K562 (cell line): ENCODE data around the gene AEN. TPM values are rescaled to one million over a fixed set of nuclear protein-coding genes. Genes with fewer than 3 reads are reported as not detected.

Experiments used
- ARID1B ChIP-seq: fragments of 450-650 bp; IDR thresholded peaks from 2 replicates; pipeline ENCODE4 v1.6.1; 2016; ENCODE audit warnings: antibody characterized with exemption, mild to moderate bottlenecking, inconsistent platforms
- BDP1 ChIP-seq: IDR thresholded peaks from 3 replicates; pipeline ENCODE4 v1.6.1; 2011; ENCODE audit not compliant: insufficient read length, insufficient read depth
- BRD4 ChIP-seq: fragments of 200-600 bp; sonication (generic); IDR thresholded peaks from 2 replicates; pipeline ENCODE4 v1.6.1; 2017; ENCODE audit warnings: inconsistent platforms
- CCAR2 ChIP-seq: fragments of 200-400 bp; formaldehyde crosslinking; IDR thresholded peaks from 2 replicates; pipeline ENCODE4 v1.6.1; 2017; ENCODE audit warnings: mild to moderate bottlenecking, low read depth, low read length
- CTBP1 ChIP-seq: fragments of 450-650 bp; IDR thresholded peaks from 2 replicates; pipeline ENCODE4 v1.6.1; 2016; ENCODE audit warnings: borderline replicate concordance
- ELF1 ChIP-seq: fragments of 200-800 bp; sonication (Bioruptor generic); IDR thresholded peaks from 2 replicates; pipeline ENCODE4 v1.6.1; 2016; ENCODE audit warnings: missing genetic modification characterization, missing compliant biosample characterization
- ETV5 ChIP-seq: sonication (generic); formaldehyde crosslinking; IDR thresholded peaks from 2 replicates; pipeline ENCODE4 v1.4.0; 2020; ENCODE audit warnings: low read depth, mild to moderate bottlenecking, missing genetic modification reagents
- HNRNPL ChIP-seq: fragments of 200-400 bp; formaldehyde crosslinking; IDR thresholded peaks from 2 replicates; pipeline ENCODE4 v1.6.1; 2017; ENCODE audit warnings: low read depth, mild to moderate bottlenecking, low read length
- IRF2 ChIP-seq: sonication (generic); formaldehyde crosslinking; IDR thresholded peaks from 2 replicates; pipeline ENCODE4 v1.8.1; 2022; ENCODE audit warnings: mild to moderate bottlenecking, missing genetic modification reagents
- IRF9 ChIP-seq: fragments of 450-650 bp; IDR thresholded peaks from 2 replicates; pipeline ENCODE4 v1.6.1; 2016; ENCODE audit warnings: missing biosample characterization, missing genetic modification characterization
- KDM1A ChIP-seq, 2 experiments: fragments of 450-650 bp; IDR thresholded peaks; 2 replicates each; pipeline ENCODE4 v1.6.1; 2016; ENCODE audit warnings: mild to moderate bottlenecking in 2 of 2
- MNT ChIP-seq, 2 experiments: fragments of 450-650 bp; conservative IDR thresholded peaks; 2 replicates each; pipeline ENCODE4 v1.6.1; 2017; ENCODE audit warnings: mild to moderate bottlenecking in 2 of 2, moderate library complexity in 2 of 2
- MTA2 ChIP-seq: fragments of 450-650 bp; IDR thresholded peaks from 2 replicates; pipeline ENCODE4 v1.6.1; 2016; ENCODE audit warnings: low read depth
- MTA3 ChIP-seq: fragments of 450-650 bp; formaldehyde crosslinking; IDR thresholded peaks from 2 replicates; pipeline ENCODE4 v1.6.1; 2017; ENCODE audit warnings: mild to moderate bottlenecking, borderline replicate concordance
- NCOA4 ChIP-seq: fragments of 450-650 bp; IDR thresholded peaks from 2 replicates; pipeline ENCODE4 v1.6.1; 2018; ENCODE audit warnings: mild to moderate bottlenecking; ENCODE audit not compliant: partially characterized antibody
- NFYB ChIP-seq: IDR thresholded peaks from 2 replicates; pipeline ENCODE4 v1.6.1; 2011; ENCODE audit warnings: mild to moderate bottlenecking, moderate library complexity; ENCODE audit not compliant: insufficient read length; ENCODE audit errors: extremely low read depth
- NONO ChIP-seq, 2 experiments: fragments of 200-400 bp in 1 of 2; fragments of 450-650 bp in 1 of 2; formaldehyde crosslinking in 1 of 2; IDR thresholded peaks; 2 replicates each; pipeline ENCODE4 v1.6.1; 2017; ENCODE audit warnings: low read depth in 2 of 2, mild to moderate bottlenecking in 2 of 2, moderate library complexity in 2 of 2, low read length in 1 of 2
- PHTF2 ChIP-seq: fragments of 250-450 bp; sonication (Bioruptor Pico); IDR thresholded peaks from 2 replicates; pipeline ENCODE4 v1.5.0; 2021; ENCODE audit warnings: mild to moderate bottlenecking
- PREB ChIP-seq: sonication (generic); formaldehyde crosslinking; IDR thresholded peaks from 2 replicates; pipeline ENCODE4 v1.8.1; 2023; ENCODE audit warnings: mild to moderate bottlenecking, missing genetic modification reagents
- THRB ChIP-seq: fragments of 450-650 bp; formaldehyde crosslinking; conservative IDR thresholded peaks from 2 replicates; pipeline ENCODE4 v1.4.0; 2022; ENCODE audit warnings: mild to moderate bottlenecking, missing genetic modification characterization
- ZBTB1 ChIP-seq: sonication (generic); formaldehyde crosslinking; IDR thresholded peaks from 2 replicates; pipeline ENCODE4 v1.8.1; 2023; ENCODE audit warnings: missing genetic modification reagents, low read depth, mild to moderate bottlenecking, borderline replicate concordance
- ZNF239 ChIP-seq: fragments of 250-450 bp; sonication (Bioruptor Pico); IDR thresholded peaks from 2 replicates; pipeline ENCODE4 v1.4.0; 2020; ENCODE audit warnings: mild to moderate bottlenecking
- ZNF431 ChIP-seq: sonication (generic); formaldehyde crosslinking; IDR thresholded peaks from 2 replicates; pipeline ENCODE4 v1.8.0; 2022; ENCODE audit warnings: mild to moderate bottlenecking, missing genetic modification reagents
- ZNF830 ChIP-seq: fragments of 250-450 bp; sonication (Bioruptor Pico); IDR thresholded peaks from 2 replicates; pipeline ENCODE4 v1.5.0; 2021; ENCODE audit warnings: mild to moderate bottlenecking
- ZZZ3 ChIP-seq: fragments of 450-650 bp; IDR thresholded peaks from 2 replicates; pipeline ENCODE4 v1.6.1; 2016; ENCODE audit warnings: antibody characterized with exemption, mild to moderate bottlenecking, moderate library complexity
- polyA plus RNA-seq, 8 experiments: library from polyadenylated mRNA; depleted of rRNA in 4 of 8; stranded (reverse) in 5 of 8; unstranded in 3 of 8; fragments of >200 nt; fragmentation: Nextera tagmentation in 2 of 8; fragmentation: Illumina TruSeq in 1 of 8; extraction: Ambion mirVana in 2 of 8; extraction: Trizol in 1 of 8; gene quantifications; 2 replicates each; pipeline versions ENCODE4 v1.2.1 to v1.2.3, GENCODE V29; 2011 to 2014; ENCODE audit warnings: inconsistent platforms in 1 of 8, missing spikeins in 1 of 8
- total RNA-seq, 7 experiments: library from RNA; depleted of rRNA in 6 of 7; stranded (reverse); fragments of >200 nt in 6 of 7; fragmentation: Illumina TruSeq in 2 of 7; extraction: Trizol in 2 of 7; gene quantifications; 2 replicates each; pipeline versions ENCODE4 v1.2.1 to v1.2.3, GENCODE V29; 2011 to 2021; ENCODE audit warnings: low replicate concordance in 1 of 7

Gene AEN
- total and polyA plus RNA-seq, 9 of the 15 experiments (the other 6 are each of a cell fraction or from before 2014, with no cell fraction given), result 9.0 to 51.0 (median 32.8) TPM

DNA sequence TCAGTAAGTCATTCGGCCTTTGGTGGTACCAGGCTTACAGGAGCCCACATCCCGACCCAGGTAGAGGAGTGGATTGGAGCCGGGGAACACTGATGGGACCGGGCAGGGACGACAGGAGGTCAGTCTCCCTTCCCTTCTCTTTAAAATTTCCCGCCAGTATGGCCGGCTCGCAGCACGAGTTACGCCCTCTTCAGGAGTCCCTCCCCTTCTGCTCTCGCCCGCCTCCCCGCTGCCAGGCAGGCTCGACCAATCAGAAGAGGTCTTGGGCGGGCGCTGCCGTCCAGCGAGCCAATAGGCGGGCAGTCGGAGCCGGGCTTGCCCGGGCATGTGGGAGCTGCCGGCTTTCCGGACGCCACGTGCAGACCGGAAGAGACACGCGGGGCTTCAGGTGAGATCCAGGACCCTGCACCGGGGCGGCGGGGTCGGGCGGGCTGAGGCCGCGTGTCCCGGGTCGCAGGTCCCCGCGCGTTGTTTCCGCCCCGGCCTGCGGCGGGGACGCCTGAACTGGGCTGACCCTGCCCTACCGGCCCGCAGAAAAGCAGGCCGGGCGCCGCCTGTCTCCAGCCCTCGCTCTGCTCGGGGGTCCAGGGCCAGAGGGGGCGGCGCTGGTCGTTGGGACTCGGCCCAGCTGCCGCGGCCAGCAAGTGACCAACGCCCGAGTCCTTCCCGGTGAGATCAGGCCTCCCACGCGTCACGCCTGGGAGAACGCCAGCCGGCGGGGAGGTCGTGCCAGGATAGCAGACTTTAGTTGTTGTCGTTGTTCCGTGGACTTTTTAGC is at the start of gene AEN (continued):
- TF ChIP-seq IRF9 (tag) (no peak), ETV5 (peak; percentile 84; the same call in 1 of the 2 replicates), ELF1 (tag) (peak; percentile 77), ZBTB1 (no peak), PHTF2 (CRISPR knock-in tag) (no peak), MTA2 (no peak), ZNF239 (no peak), BRD4 (0 out of 2 replicates have a peak, but pooled peaks have one; percentile 39), MNT (conservative IDR thresholded peaks at IDR 0.05) (peak; percentile 99 to 100), HNRNPL (peak; percentile 71), ZZZ3 (0 out of 2 replicates have a peak, but pooled peaks have one; percentile 23), CTBP1 (0 out of 2 replicates have a peak, but pooled peaks have one; percentile 51), NFYB (peak; percentile 83), CCAR2 (no peak), ZNF830 (no peak), BDP1 (no peak), ARID1B (peak; percentile 17; the same call in 1 of the 2 replicates), NCOA4 (no peak), NONO (IDR thresholded peaks at IDR 0.05; ENCODE audit: low read depth in 2 of 2, low read length in 1 of 2) (peak in 1 of 2 experiments; percentile 71; a peak in 2 of 4 replicates), THRB (CRISPR knock-in tag) (no peak), ZNF431 (peak; percentile 86), KDM1A (IDR thresholded peaks at IDR 0.05) (no peak), PREB (CRISPR knock-in tag) (no peak), IRF2 (no peak), MTA3 (peak; percentile 68; the same call in 1 of the 2 replicates)
